OCI-LY7 (cell line): ENCODE measurements around the gene GNA15. TPM values are rescaled to one million over a fixed set of nuclear protein-coding genes. Genes with fewer than 3 reads are reported as not detected.

Experiments used
- BruUV-seq: library from RNA; stranded (reverse); fragments of 400-500 nt; replicated peaks from 2 replicates; lab custom pipeline; 2021; lab: Mats Ljungman, UMichigan
- CTCF ChIA-PET: fragments of 300-600 bp; sonication (Branson Sonifier 250); formaldehyde crosslinking; loops from one replicate; lab custom pipeline; 2022; ENCODE audit warnings: antibody characterized with exemption; ENCODE audit not compliant: unreplicated experiment; lab: Charles Lee
- POLR2A ChIA-PET: fragments of 300-600 bp; sonication (Branson Sonifier 250); formaldehyde crosslinking; loops from one replicate; lab custom pipeline; 2022; ENCODE audit warnings: antibody characterized with exemption; lab: Charles Lee
- DNase-seq: peaks from one replicate; pipeline ENCODE4 v3.0.0-alpha.2; 2015; ENCODE audit warnings: low spot score
- H2AFZ ChIP-seq: fragments of 200-600 bp; sonication (generic), shearing (Covaris generic); 2 replicates; pipeline ENCODE4 v1.6.1; 2014; ENCODE audit warnings: mild to moderate bottlenecking, antibody characterized with exemption, low read length, moderate library complexity
- H3K27ac ChIP-seq: fragments of 200-600 bp; sonication (generic); 2 replicates; pipeline ENCODE4 v1.5.1; 2014; ENCODE audit warnings: mixed run types, low read depth, mild to moderate bottlenecking, moderate library complexity, low read length, inconsistent platforms; ENCODE audit not compliant: poor library complexity, severe bottlenecking
- H3K36me3 ChIP-seq: fragments of 200-600 bp; sonication (generic); 2 replicates; pipeline ENCODE4 v1.6.1; 2014; ENCODE audit warnings: mild to moderate bottlenecking, antibody characterized with exemption, low read length, moderate library complexity, mixed read lengths; ENCODE audit not compliant: insufficient read depth
- H3K4me1 ChIP-seq: fragments of 200-600 bp; sonication (generic); 2 replicates; pipeline ENCODE4 v1.5.1; 2014; ENCODE audit warnings: mild to moderate bottlenecking, low read length; ENCODE audit not compliant: insufficient read depth, poor library complexity, severe bottlenecking
- H3K4me2 ChIP-seq: fragments of 200-600 bp; sonication (generic); 2 replicates; pipeline ENCODE4 v1.6.1; 2014; ENCODE audit warnings: mild to moderate bottlenecking, low read length
- H3K4me3 ChIP-seq: fragments of 200-600 bp; sonication (generic); 2 replicates; pipeline ENCODE4 v1.5.1; 2014; ENCODE audit warnings: mild to moderate bottlenecking, low read depth, low read length; ENCODE audit not compliant: poor library complexity, severe bottlenecking
- H3K79me2 ChIP-seq: fragments of 200-600 bp; sonication (generic); 2 replicates; pipeline ENCODE4 v1.6.1; 2016; ENCODE audit warnings: low read depth, mild to moderate bottlenecking, low read length, moderate library complexity, mixed read lengths; ENCODE audit not compliant: insufficient read depth
- H3K9me2 ChIP-seq: fragments of 200-600 bp; sonication (generic); 2 replicates; pipeline ENCODE4 v1.6.1; 2016; ENCODE audit warnings: mild to moderate bottlenecking, low read length, mixed read lengths; ENCODE audit not compliant: insufficient read depth
- H3K9me3 ChIP-seq: fragments of 200-600 bp; sonication (generic); 2 replicates; pipeline ENCODE4 v1.6.1; 2014; ENCODE audit warnings: mild to moderate bottlenecking, mixed run types, low read length, mixed read lengths
- H4K20me1 ChIP-seq: fragments of 200-600 bp; sonication (generic); 2 replicates; pipeline ENCODE4 v1.6.1; 2014; ENCODE audit warnings: mild to moderate bottlenecking, antibody characterized with exemption, low read length, moderate library complexity, mixed read lengths; ENCODE audit not compliant: insufficient read depth
- CTCF ChIP-seq: fragments of 200-600 bp; sonication (generic); conservative IDR thresholded peaks from 2 replicates; pipeline ENCODE4 v1.5.1; 2014; ENCODE audit warnings: mild to moderate bottlenecking, antibody characterized with exemption, low read length, moderate library complexity, mixed read lengths
- EZH2phosphoT487 ChIP-seq: fragments of 200-600 bp; sonication (generic); IDR thresholded peaks from 2 replicates; pipeline ENCODE4 v1.6.1; 2018; ENCODE audit warnings: low read depth, borderline replicate concordance, mild to moderate bottlenecking, mixed run types, antibody characterized with exemption, low read length, moderate library complexity, mixed read lengths
- intact Hi-C: fragments of 100-400 bp; cut with micrococcal nuclease; formaldehyde crosslinking; loops from one replicate; pipeline ENCODE4 v1.10.0; 2022; ENCODE audit not compliant: unreplicated experiment
- total RNA-seq, 2 experiments: library from RNA; depleted of rRNA in 1 of 2; stranded (reverse); fragments of >200 nt in 1 of 2; shearing (Covaris generic) in 1 of 2; gene quantifications; 2 replicates each; pipeline ENCODE4 v1.2.3, GENCODE V29; 2014 to 2022

The GNA15 gene
- total RNA-seq, 2 experiments from 2014 or later: not detected

GRCh38 chr19:3114018-3114726 lies 21.7 kb upstream of the GNA15 start:
- Histone ChIP-seq H3K36me3 (no peaks in the 10 kb centered on the region; the same call in 1 of the 2 replicates), H3K9me3 (no peaks in the 10 kb centered on the region), H3K79me2 (no peaks in the 10 kb centered on the region), H3K4me1 (no peaks in the 10 kb centered on the region), H3K4me3 (no peak overlapping the region), H3K9me2 (no peaks in the 10 kb centered on the region), H3K4me2 (no peak overlapping the region), H4K20me1 (no peaks in the 10 kb centered on the region), H2AFZ (no peak overlapping the region), H3K27ac (no peak overlapping the region)
- no peak for TF ChIP-seq CTCF
- TF ChIP-seq EZH2phosphoT487: no peak
- POLR2A ChIA-PET: no interaction called here
- DNase-seq: no peak
- BruUV-seq: no TSS peak
- CTCF ChIA-PET: no interaction called here
- intact Hi-C loops: no loop called here

- no peaks in the 10 kb centered on the region for H4K20me1 ChIP-seq
- H3K4me3 ChIP-seq: no peak overlapping the region
- no peaks in the 10 kb centered on the region for H3K4me1 ChIP-seq
- no TSS peak for BruUV-seq
- POLR2A ChIA-PET: no interaction called here
- H3K27ac ChIP-seq: no peak overlapping the region
- DNase-seq: no peak
- H3K9me2 ChIP-seq: no peaks in the 10 kb centered on the region
- no peaks in the 10 kb centered on the region; the same call in 1 of the 2 replicates for H3K36me3 ChIP-seq
- TF ChIP-seq EZH2phosphoT487 (no peak), CTCF (no peak)
- no peaks in the 10 kb centered on the region for H3K9me3 ChIP-seq
- H3K4me2 ChIP-seq: no peak overlapping the region
- CTCF ChIA-PET: no interaction called here
- no peak overlapping the region for H2AFZ ChIP-seq
- intact Hi-C loops: no loop called here
- H3K79me2 ChIP-seq: no peaks in the 10 kb centered on the region
Observed at GRCh38 chr19:3114811-3115210, 21.0 kb upstream of the GNA15 start.

- Histone ChIP-seq H2AFZ (no peak overlapping the region), H3K9me2 (no peaks in the 10 kb centered on the region), H3K79me2 (no peaks in the 10 kb centered on the region), H3K27ac (no peak overlapping the region), H3K4me3 (no peak overlapping the region), H3K9me3 (no peaks in the 10 kb centered on the region), H3K36me3 (no peaks in the 10 kb centered on the region; the same call in 1 of the 2 replicates), H3K4me2 (no peak overlapping the region), H4K20me1 (no peaks in the 10 kb centered on the region), H3K4me1 (no peaks in the 10 kb centered on the region)
- POLR2A ChIA-PET: no interaction called here
- CTCF ChIA-PET: interaction anchor here (0.6 kb wide), 1 partner anchor 9 kb away, joined by 3 read pairs; no protein-coding TSS in a partner anchor
- BruUV-seq: no TSS peak
- intact Hi-C loops: no loop called here
- no peak for DNase-seq
- no peak for TF ChIP-seq EZH2phosphoT487
- TF ChIP-seq CTCF: no peak
Observed at GRCh38 chr19:3115411-3115810, 20.4 kb upstream of the GNA15 start.
